Subcutaneous adipose tissue (tissue), 4 donors: ENCODE results near the gene EDN2. TPM values are rescaled to one million over a fixed set of nuclear protein-coding genes. Genes with fewer than 3 reads are reported as not detected.

Experiments used
- total RNA-seq, 4 donors: library from RNA; depleted of rRNA; stranded (reverse); fragments of >200 nt; gene quantifications; one replicate each; pipeline ENCODE4 v1.1.0, GENCODE V29; 2016
- TF ChIP-seq, protein P1 (sequence below): fragments of 450-650 bp; IDR thresholded peaks from one replicate; pipeline ENCODE4 v1.5.1; 2016; ENCODE audit warnings: low read depth, mild to moderate bottlenecking, control low read depth, antibody characterized with exemption, moderate library complexity

The EDN2 gene
- total RNA-seq, result 1 to 10 TPM in 1 of 4 donors, not detected in 3; 1.1 TPM

DNA sequence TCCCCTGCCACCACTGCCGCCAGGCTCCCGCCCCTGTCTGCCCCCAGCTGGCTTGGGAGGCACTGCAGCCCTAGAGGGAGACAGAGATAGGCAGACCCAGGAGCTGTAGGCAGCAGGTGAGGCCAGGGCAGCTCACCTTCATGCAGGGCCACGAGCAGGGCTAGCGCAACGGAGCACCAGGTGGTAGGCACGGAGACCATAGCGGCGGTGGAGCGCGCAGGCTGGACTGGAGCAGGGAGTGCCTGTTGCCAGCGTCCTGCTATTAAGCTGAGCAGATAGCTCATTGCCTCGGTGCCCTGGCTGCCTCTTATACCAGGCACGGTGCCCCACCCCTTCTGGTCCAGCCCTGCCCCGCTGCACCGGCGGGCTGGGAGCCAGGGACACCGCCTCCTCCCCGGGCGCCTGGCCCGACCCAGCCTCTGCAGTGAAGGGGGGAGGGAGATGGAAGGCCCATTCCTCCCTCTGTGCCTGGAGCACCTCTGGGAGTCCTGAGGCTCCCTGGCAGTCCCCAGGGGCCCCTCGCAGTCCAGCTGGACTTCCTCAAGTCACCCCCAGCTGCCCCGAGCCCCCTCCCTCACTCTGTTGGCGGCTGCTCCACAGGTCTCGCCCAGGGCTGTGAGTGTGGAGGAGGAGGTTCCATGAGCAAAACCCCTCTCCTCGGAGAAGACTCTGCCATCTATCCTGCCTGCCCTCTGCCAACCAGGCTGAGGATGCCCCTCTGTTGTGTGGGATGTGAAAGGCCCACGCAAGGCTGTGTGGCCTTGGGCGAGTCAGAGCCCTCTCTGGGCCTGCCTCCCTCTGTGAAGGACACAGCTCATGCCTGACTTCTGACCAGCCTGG lies at the start of gene EDN2:
TSS of gene EDN2 (minus strand) at position 282 of the 840 bp plus-strand sequence. CDS start at position 200, 82 bp downstream.
- TF ChIP-seq, protein P1, sequence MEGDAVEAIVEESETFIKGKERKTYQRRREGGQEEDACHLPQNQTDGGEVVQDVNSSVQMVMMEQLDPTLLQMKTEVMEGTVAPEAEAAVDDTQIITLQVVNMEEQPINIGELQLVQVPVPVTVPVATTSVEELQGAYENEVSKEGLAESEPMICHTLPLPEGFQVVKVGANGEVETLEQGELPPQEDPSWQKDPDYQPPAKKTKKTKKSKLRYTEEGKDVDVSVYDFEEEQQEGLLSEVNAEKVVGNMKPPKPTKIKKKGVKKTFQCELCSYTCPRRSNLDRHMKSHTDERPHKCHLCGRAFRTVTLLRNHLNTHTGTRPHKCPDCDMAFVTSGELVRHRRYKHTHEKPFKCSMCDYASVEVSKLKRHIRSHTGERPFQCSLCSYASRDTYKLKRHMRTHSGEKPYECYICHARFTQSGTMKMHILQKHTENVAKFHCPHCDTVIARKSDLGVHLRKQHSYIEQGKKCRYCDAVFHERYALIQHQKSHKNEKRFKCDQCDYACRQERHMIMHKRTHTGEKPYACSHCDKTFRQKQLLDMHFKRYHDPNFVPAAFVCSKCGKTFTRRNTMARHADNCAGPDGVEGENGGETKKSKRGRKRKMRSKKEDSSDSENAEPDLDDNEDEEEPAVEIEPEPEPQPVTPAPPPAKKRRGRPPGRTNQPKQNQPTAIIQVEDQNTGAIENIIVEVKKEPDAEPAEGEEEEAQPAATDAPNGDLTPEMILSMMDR, result no peak

DNA sequence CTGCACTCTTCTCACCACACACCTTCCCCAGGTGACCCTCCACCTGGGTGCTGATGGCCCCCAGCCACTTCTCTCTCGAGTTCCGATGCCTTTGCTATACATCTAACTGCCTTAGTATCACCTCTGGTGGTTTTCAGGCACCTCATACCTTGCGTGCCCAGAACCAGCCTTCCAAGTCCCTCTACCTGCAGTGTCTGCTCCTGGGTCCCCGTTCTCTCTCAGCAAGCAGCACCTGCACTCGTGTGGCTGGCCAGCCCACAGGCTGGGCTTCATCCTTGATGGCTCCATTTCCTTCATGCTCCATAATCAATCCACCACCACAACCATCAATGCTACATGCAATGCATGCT lies 49.2 kb upstream of the EDN2 start:
- TF ChIP-seq, protein P1, result no peak

DNA sequence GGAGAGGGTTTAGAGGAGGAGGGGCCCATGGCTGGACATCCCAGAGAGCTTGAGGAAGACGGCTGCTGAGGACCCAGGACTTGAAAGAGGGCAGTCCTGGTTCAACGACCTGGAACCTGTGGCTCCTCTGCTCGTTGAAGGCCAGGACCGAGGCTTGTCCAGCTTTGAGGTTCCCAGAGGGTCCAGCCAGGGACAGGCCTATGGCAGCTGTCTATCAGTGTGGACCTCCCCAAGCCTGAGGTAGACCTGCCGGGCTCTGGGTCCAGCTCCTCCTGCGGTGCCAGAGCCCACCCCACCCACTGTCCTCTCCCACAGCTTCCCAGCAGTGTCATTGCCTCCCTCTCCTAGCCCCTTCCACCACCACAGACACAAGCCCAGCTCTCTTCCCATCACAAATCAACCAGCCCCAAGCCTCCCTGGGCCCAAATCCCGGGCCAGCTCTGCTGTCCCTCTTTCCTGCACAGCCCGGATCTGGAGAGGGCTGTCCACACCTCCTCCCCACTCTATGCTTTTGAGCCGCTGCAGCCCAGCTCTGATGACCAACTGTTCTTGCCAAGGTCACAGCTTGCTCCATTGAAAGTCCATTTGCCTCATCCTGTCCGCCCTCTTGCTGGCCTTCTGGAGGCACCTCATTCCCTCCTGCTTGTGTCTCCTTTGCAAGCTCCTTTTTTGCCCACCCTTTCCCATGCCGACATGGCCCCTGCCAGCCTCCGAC lies 48.7 kb upstream of the EDN2 start:
- TF ChIP-seq, protein P1, result no peak

DNA sequence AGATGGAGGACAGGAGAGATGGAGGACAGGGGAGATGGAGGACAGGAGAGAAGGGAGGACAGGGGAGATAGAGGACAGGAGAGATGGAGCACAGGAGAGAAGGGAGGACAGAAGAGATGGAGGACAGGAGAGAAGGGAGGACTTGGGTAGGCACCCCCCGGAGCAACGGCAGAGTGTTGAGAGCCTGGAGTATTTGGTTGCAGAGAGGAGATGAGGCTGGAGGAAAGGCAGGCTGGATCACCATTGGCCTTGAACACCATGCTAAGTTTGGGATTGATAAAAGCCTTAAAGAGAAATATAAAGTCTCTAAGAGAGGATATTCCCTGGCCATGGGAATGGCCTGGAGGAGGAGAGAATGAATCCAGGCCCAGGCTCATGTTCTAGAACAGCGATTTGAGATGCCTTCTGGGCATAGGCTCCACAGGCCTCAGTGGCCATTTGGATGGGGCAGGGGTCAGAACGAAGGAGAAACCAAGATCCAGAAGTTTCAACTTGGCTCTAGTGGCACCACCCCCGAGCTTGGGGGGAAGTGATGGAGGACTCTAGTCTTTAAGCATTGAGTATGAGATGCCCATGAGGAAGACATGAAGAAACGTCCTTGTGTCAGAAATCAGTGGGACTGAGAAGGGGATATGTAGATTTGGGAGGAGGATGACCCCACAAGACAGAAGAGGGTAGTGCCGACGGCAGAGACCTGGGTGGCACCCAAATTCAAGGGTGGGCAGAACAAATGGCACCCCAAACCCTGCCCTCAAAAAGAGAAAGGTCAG lies 47.9 kb upstream of the EDN2 start:
- TF ChIP-seq, protein P1, result no peak

DNA sequence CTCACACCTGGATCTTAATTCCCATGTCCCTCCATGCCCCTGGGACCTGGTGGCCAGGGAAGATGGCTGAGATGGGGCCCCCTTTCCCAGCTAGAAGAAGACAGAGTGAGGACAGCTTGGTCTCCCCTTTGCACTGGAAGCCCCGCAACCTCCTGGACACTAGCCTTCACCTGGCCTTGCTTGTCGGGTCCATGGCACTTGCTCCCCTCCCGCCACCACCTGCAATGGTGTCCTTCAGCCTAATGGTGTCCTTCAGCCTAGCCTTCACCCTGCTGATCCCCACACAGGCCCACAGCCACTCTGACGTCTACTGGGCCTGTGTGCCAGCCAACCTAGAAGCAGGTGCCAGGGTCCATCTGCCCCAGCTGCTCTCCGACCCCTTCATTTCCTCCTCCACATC lies 45.9 kb upstream of the EDN2 start:
- TF ChIP-seq, protein P1, result no peak

DNA sequence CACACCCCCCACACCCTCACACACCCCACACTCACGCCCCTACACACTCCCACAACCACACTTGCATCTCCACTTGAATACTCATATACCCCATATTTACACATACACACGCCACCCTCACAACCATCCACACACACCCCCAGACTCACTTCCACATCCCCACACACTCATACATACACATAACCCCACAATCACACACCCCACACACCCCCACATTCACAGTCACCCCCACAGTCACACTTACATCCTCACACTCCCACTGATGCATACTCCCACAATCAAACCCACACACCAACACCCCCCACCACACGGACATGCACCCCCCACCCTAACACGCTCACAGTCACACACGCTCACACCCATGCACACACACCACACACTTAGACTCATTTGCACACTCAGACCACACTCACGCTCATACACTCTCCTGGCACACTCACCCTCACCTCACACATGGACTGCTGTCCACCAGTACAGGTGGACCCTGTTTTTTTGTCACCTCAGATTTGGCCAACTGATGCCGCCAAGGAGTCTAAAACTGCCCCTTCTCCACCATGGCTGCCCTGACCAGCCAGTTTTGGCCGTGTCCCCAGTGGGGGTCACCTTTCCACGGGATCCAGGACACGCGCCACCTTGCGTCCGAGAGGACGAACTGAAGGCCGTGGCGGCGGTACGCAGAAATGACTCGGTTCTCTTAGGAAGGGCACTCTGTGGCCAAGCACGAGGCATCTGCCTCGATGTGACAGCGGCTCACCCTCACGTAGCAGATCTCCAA lies 45.3 kb upstream of the EDN2 start:
- TF ChIP-seq, protein P1, result no peak
